Peyer's patch (tissue), 4 donors: ENCODE results near the gene ERC2. TPM values are rescaled to one million over a fixed set of nuclear protein-coding genes. Genes with fewer than 3 reads are reported as not detected.

ENCODE experiments used
- DNase-seq, 3 donors: peaks; one replicate each; pipeline ENCODE4 v3.0.0-alpha.2; 2017 to 2019
- H3K27ac ChIP-seq, 4 donors: fragments of 200-600 bp; sonication (generic); one replicate each; pipeline ENCODE4 v1.5.1; 2016 to 2019
- H3K27me3 ChIP-seq, 2 donors: fragments of 200-600 bp; sonication (generic); one replicate each; pipeline ENCODE4 v1.5.1; 2019
- H3K36me3 ChIP-seq, 3 donors: fragments of 200-600 bp; sonication (generic); one replicate each; pipeline ENCODE4 v1.5.1; 2016 to 2019
- H3K4me1 ChIP-seq, 4 donors: fragments of 200-600 bp; sonication (generic); one replicate each; pipeline ENCODE4 v1.5.1; 2016 to 2019
- H3K4me3 ChIP-seq, 4 donors: fragments of 200-600 bp; sonication (generic); 1 replicate in 3 of 4; 2 replicates in 1 of 4; pipeline ENCODE4 v1.5.1; 2016 to 2019; ENCODE audit warnings: mild to moderate bottlenecking in 1 of 4
- H3K9me3 ChIP-seq, 4 donors: fragments of 200-600 bp; sonication (generic); one replicate each; pipeline ENCODE4 v1.5.1; 2016 to 2019; ENCODE audit warnings: mild to moderate bottlenecking in 1 of 4
- POLR2A ChIP-seq, 2 donors: fragments of 450-650 bp; IDR thresholded peaks; one replicate each; pipeline ENCODE4 v1.5.1; 2017; ENCODE audit warnings: antibody characterized with exemption in 2 of 2, mild to moderate bottlenecking in 2 of 2, moderate library complexity in 2 of 2
- total RNA-seq, 4 donors: library from RNA; depleted of rRNA; stranded (reverse); fragments of >200 nt; gene quantifications; one replicate each; pipeline ENCODE4 v1.1.0, GENCODE V29; 2016
- TF ChIP-seq, protein P1 (sequence below), 6 experiments: fragments of 450-650 bp in 4 of 6; fragments of 200-600 bp in 2 of 6; sonication (generic) in 1 of 6; IDR thresholded peaks; one replicate each; pipeline ENCODE4 v1.5.1; 2017 to 2019; ENCODE audit warnings: antibody characterized with exemption in 6 of 6, mild to moderate bottlenecking in 3 of 6, moderate library complexity in 1 of 6

The ERC2 gene
- total RNA-seq, 4 donors from 2014 or later: 0.18 to 0.83 TPM; not detected in 2

DNA sequence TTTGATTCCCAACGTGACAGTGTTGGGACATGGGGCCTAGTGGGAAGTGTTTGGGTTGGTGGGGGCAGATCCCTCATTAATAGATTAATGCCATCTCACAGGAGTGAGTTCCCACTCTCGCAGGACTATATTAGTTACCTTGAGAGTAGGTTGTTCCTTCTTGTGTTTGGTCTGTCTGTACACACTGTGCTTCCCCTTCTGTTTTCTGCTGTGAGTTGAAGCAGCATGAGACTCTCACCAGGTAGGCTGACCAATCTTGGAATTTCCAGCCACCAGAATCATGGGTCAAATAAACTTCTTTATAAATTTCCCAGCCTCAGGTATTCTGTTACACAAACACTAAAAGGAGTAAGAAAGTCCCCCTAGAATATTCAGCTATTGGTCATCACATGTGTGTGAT lies 145.4 kb downstream of the ERC2 start:
- no peak for TF ChIP-seq POLR2A (IDR thresholded peaks at IDR 0.05)
- Histone ChIP-seq H3K36me3 (no peaks in the 10 kb centered on the region), H3K4me3 (no peak overlapping the region), H3K9me3 (no peaks in the 10 kb centered on the region), H3K4me1 (no peaks in the 10 kb centered on the region), H3K27me3 (no peaks in the 10 kb centered on the region), H3K27ac (no peak overlapping the region)
- DNase-seq: no peak

DNA sequence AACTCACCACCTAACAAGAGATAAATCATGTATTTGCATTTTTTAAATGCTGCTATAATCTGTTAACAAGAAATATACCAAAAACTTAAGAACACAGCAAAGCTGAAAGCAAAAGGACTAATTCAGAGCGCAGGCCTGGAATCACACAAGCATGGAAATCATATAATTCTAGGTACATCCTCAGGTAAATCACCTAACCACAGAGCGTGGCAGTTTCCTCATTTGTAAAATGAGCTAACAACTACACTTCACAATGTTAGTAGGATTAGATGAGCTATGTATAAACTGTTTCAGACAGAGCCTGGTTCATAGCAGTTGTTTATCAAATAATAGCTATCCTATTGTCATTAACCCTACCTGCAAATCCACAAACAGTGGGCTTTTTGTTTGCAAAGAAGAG lies 146.4 kb downstream of the ERC2 start:
- no peak for DNase-seq
- Histone ChIP-seq H3K27me3 (no peaks in the 10 kb centered on the region), H3K27ac (no peak overlapping the region), H3K36me3 (no peaks in the 10 kb centered on the region), H3K9me3 (no peaks in the 10 kb centered on the region), H3K4me3 (no peak overlapping the region), H3K4me1 (no peaks in the 10 kb centered on the region)
- TF ChIP-seq, protein P1, sequence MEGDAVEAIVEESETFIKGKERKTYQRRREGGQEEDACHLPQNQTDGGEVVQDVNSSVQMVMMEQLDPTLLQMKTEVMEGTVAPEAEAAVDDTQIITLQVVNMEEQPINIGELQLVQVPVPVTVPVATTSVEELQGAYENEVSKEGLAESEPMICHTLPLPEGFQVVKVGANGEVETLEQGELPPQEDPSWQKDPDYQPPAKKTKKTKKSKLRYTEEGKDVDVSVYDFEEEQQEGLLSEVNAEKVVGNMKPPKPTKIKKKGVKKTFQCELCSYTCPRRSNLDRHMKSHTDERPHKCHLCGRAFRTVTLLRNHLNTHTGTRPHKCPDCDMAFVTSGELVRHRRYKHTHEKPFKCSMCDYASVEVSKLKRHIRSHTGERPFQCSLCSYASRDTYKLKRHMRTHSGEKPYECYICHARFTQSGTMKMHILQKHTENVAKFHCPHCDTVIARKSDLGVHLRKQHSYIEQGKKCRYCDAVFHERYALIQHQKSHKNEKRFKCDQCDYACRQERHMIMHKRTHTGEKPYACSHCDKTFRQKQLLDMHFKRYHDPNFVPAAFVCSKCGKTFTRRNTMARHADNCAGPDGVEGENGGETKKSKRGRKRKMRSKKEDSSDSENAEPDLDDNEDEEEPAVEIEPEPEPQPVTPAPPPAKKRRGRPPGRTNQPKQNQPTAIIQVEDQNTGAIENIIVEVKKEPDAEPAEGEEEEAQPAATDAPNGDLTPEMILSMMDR (IDR thresholded peaks at IDR 0.05): no peak
- TF ChIP-seq POLR2A (IDR thresholded peaks at IDR 0.05): no peak

DNA sequence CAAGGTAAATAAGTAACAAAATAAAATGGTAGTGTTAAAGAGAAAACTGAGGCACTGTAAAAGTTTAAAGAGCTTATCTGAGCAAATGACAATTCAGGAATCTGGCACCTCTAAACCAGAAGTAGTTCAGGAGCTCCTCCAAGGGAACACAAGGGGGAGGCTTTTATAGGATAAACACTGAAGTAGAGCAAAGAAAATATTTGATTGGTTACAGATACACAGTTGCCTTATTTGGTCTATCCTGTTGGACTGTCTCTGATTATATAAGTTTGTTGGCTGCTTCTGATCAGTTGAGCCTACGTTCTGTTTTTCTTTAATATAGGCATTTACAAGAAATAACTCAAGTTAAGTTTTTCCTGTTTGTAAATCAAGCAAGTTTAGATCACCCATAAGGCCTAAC lies 146.9 kb downstream of the ERC2 start:
- TF ChIP-seq, protein P1 (IDR thresholded peaks at IDR 0.05): no peak
- no peak for TF ChIP-seq POLR2A (IDR thresholded peaks at IDR 0.05)
- Histone ChIP-seq H3K27me3 (no peaks in the 10 kb centered on the region), H3K27ac (no peak overlapping the region), H3K4me1 (no peaks in the 10 kb centered on the region), H3K4me3 (no peak overlapping the region), H3K9me3 (no peaks in the 10 kb centered on the region), H3K36me3 (no peaks in the 10 kb centered on the region)
- DNase-seq: no peak

DNA sequence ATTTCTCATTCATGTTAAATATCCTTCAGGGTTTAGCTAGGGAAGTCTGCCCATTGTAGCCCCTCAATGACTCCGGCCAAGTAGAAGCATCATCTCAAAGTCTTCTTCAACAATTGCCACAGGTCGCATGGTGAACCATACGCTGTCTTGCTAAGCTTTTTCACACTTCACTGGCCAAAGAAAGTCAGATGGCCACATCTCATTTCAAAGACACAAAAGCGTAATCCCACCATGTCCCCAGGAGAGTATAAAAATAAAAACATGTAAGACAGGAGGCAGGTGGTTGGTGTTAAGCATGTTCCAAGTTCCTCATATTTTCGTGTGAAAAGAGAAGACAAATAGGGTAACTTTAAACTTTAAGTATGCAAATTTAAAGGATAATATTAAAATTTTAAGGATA lies 147.4 kb downstream of the ERC2 start:
- Histone ChIP-seq H3K36me3 (no peaks in the 10 kb centered on the region), H3K4me1 (no peaks in the 10 kb centered on the region), H3K4me3 (no peak overlapping the region), H3K27me3 (no peaks in the 10 kb centered on the region), H3K9me3 (no peaks in the 10 kb centered on the region), H3K27ac (no peak overlapping the region)
- DNase-seq: no peak
- TF ChIP-seq, protein P1 (IDR thresholded peaks at IDR 0.05): no peak
- TF ChIP-seq POLR2A (IDR thresholded peaks at IDR 0.05): no peak

DNA sequence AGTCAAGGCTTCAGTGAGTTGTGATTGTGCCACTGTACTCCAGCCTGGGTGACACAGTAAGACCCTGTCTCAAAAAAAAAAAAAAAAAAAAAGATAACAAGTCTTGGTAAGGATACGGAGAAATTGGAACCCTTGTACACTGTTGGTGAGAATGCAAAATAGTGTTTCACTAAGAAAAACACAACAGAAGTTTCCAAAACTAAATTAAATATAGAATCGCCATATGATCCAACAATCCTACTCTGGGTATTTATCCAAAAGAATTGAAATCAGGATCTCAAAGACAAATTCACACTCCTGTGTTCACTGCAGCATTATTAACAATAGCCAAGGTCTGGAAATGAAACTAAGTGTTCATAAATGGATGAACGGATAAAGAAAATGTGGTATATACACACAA lies 149.4 kb downstream of the ERC2 start:
- H3K27ac ChIP-seq: no peak overlapping the region
- TF ChIP-seq POLR2A (IDR thresholded peaks at IDR 0.05): no peak
- TF ChIP-seq, protein P1 (IDR thresholded peaks at IDR 0.05): no peak
- no peaks in the 10 kb centered on the region for H3K9me3 ChIP-seq
- H3K27me3 ChIP-seq: no peaks in the 10 kb centered on the region
- H3K4me1 ChIP-seq: no peaks in the 10 kb centered on the region
- DNase-seq: no peak
- no peaks in the 10 kb centered on the region for H3K36me3 ChIP-seq
- H3K4me3 ChIP-seq: no peak overlapping the region

DNA sequence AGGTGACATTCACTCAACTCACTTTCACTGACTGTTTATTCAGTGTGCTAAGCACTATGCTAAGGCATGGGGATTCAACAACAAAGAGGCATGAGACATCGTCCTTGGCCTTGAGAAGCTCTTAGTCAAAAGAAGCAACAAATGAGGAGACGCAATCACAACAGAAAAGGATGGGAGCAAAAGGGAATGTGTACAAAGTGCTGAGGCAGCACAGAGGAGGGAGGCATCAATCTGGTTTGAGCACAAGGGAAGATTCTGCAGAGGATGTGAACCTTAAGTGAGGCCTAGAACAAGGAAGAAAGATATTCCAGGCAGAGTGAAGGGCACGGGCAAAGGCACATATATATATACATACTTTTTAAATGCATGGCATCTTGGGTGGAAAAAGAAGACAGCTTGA lies 151.3 kb downstream of the ERC2 start:
- no peak for TF ChIP-seq POLR2A (IDR thresholded peaks at IDR 0.05)
- H3K27ac ChIP-seq: no peak overlapping the region
- DNase-seq: no peak
- no peaks in the 10 kb centered on the region for H3K4me1 ChIP-seq
- H3K4me3 ChIP-seq: no peak overlapping the region
- H3K9me3 ChIP-seq: no peaks in the 10 kb centered on the region
- no peaks in the 10 kb centered on the region for H3K27me3 ChIP-seq
- no peaks in the 10 kb centered on the region for H3K36me3 ChIP-seq

DNA sequence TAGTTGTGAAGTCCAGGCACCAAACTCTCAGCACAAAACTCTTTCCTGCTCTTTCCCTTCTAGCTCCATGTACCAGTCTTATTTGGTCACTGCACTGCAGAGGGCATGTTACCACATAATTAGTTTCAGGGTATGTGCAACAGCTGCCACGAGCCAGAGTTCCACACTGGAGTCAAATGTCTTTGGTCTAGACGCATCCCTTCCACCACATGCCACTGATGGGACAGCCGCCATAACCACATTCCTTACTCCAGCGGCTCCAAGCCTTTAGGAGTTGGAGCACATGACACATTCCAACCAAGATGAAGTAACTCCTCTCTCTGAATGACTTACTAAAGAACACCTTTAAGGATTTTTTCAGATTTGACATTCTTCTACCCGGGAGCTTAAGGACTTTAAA lies 153.4 kb downstream of the ERC2 start:
- no peaks in the 10 kb centered on the region for H3K36me3 ChIP-seq
- H3K4me1 ChIP-seq: no peaks in the 10 kb centered on the region
- H3K27me3 ChIP-seq: no peaks in the 10 kb centered on the region
- DNase-seq: no peak
- no peak for TF ChIP-seq POLR2A (IDR thresholded peaks at IDR 0.05)
- TF ChIP-seq, protein P1 (IDR thresholded peaks at IDR 0.05): no peak
- H3K27ac ChIP-seq: no peak overlapping the region
- H3K9me3 ChIP-seq: no peaks in the 10 kb centered on the region
- H3K4me3 ChIP-seq: no peak overlapping the region
